Subcutaneous abdominal adipose tissue (tissue), 5 donors: ENCODE measurements around the gene CSF1R.

Source experiments
- H3K27ac ChIP-seq: one replicate; pipeline ENCODE4 v1.7.0; 2013; ENCODE audit warnings: low read depth, mild to moderate bottlenecking, inconsistent platforms, low read length, moderate library complexity
- H3K27me3 ChIP-seq, 5 donors: one replicate each; pipeline ENCODE4 v1.7.0; 2013; ENCODE audit warnings: low read length in 5 of 5, inconsistent platforms in 1 of 5; ENCODE audit not compliant: control insufficient read depth in 5 of 5, insufficient read depth in 4 of 5
- H3K36me3 ChIP-seq, 5 donors: one replicate each; pipeline ENCODE4 v1.7.0; 2013; ENCODE audit warnings: low read length in 5 of 5; ENCODE audit not compliant: control insufficient read depth in 5 of 5, insufficient read depth in 5 of 5
- H3K4me1 ChIP-seq, 5 donors: one replicate each; pipeline ENCODE4 v1.7.0; 2013; ENCODE audit warnings: low read length in 5 of 5, mild to moderate bottlenecking in 3 of 5, moderate library complexity in 1 of 5; ENCODE audit not compliant: control insufficient read depth in 5 of 5, insufficient read depth in 5 of 5
- H3K4me3 ChIP-seq, 5 donors: one replicate each; pipeline ENCODE4 v1.7.0; 2013; ENCODE audit warnings: low read length in 5 of 5, low read depth in 1 of 5
- H3K9ac ChIP-seq, 5 donors: one replicate each; pipeline ENCODE4 v1.7.0; 2013; ENCODE audit warnings: low read length in 5 of 5, mild to moderate bottlenecking in 4 of 5, moderate library complexity in 3 of 5
- H3K9me3 ChIP-seq, 5 donors: one replicate each; pipeline ENCODE4 v1.7.0; 2013; ENCODE audit warnings: low read length in 5 of 5; ENCODE audit not compliant: control insufficient read depth in 5 of 5
- donor health status: healthy.
- donor health status: healthy.
- donor health status: healthy.
- donor health status: healthy.
- donor health status: healthy.

Gene CSF1R

DNA sequence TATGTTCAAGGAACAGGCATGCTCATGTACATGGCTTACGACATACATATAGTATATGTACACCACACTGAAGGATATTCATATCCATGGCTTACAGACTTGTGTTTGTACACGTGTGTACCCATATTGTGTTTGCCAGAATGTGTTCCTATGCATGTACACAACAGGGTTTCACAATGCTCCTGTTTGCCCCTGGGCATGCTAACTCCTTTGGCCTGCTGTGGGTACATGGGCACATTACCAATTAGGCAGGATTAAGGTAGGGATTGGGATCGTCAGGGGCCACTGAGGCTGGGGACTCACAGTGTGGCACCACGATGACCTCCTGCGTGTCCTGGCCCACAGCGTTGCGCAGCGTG, 43.1 kb upstream of the CSF1R start:
- Histone ChIP-seq H3K9ac (peak overlapping the region in 1 of 5 donors; percentile 4), H3K27me3 (peaks cover 0 to 5% (median 0%) of the 10 kb centered on the region in 5 donors), H3K9me3 (no peaks in the 10 kb centered on the region), H3K4me1 (peaks cover 2 to 35% (median 31%) of the 10 kb centered on the region in 5 donors), H3K4me3 (peak overlapping the region in 4 of 5 donors; percentile 32 to 61 (median 44)), H3K27ac (no peak overlapping the region), H3K36me3 (peaks cover 4 to 61% (median 48%) of the 10 kb centered on the region in 5 donors)

DNA sequence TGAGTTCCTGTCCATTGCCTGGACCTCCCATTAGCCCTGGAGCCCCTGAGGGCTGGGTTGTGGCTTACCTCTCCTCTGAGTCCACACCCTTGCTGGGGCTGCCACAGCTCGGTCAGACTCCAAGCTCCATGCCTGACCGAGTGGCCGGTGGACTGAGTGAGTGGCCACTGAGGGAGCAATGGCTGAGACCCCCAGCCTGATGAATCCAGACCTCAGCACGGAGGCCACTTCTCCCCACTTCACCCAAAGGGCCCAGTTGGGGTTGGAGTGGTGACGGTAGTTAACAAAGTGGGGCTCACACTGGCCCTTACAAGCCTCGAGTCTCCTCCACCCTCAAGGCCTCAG, 40.5 kb upstream of the CSF1R start:
- H3K4me3 ChIP-seq: no peak overlapping the region
- H3K27me3 ChIP-seq: no peaks in the 10 kb centered on the region
- no peaks in the 10 kb centered on the region for H3K9me3 ChIP-seq
- H3K4me1 ChIP-seq: peaks cover 0 to 22% (median 21%) of the 10 kb centered on the region in 5 donors
- no peak overlapping the region for H3K27ac ChIP-seq
- H3K36me3 ChIP-seq: peaks cover 4 to 71% (median 49%) of the 10 kb centered on the region in 5 donors
- H3K9ac ChIP-seq: no peak overlapping the region

DNA sequence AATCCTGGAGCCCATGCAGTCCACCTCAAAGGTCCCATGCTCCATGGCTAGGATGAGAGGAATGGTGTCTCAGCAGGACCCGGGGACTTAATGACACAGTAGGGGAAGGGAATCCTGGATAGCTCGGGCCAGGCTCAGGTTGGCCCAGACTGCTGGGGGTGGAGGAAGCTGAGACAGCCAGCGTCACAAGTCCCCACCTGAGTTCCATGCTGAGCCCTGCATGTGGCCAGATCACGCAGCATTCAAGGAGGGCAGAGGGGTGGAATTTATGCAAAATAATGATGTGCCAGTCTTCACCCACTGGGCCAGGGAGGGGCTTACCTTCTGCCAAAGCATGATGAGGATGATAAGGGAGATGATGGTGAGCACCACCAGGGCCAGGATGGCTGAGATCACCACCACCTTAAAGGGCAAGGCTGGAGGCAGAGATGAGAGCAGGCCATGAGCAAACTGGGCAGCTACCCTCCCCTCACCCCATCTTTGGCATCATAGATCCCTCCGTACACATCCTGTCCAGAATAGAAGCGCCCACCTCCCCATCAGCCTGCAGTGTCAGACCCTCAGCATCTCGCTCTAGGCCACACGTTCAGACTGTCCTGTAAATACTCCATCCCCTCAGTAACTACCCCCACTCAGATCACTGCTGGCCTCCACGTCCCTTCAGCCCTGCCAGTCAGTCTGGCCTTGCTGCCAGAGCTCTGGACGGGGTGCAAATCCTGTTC, 40.0 kb upstream of the CSF1R start:
- Histone ChIP-seq H3K27me3 (no peaks in the 10 kb centered on the region), H3K9me3 (no peaks in the 10 kb centered on the region), H3K4me3 (no peak overlapping the region), H3K27ac (no peak overlapping the region), H3K9ac (no peak overlapping the region), H3K4me1 (peaks cover 0 to 22% (median 18%) of the 10 kb centered on the region in 5 donors), H3K36me3 (peaks cover 4 to 76% (median 55%) of the 10 kb centered on the region in 5 donors)

DNA sequence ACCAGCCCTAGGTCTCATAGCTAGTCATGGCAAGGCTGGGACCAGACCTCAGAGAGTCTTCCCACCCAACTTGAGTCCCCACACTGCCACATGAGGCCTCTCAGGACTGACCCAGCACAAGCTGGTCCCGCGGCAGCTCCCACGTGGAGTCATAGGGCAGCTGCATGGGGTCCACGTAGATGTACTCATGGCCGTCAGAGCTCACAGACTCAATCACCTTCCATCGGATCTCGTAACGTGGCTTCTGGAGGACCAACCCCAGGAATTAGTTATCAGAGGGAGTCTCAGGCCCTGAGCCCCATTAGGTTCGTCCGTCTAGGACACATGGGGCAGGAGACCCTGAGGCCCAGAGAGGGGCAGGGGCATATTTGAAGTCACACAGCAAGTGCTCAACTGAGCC, 39.0 kb upstream of the CSF1R start:
- no peaks in the 10 kb centered on the region for H3K9me3 ChIP-seq
- no peak overlapping the region for H3K9ac ChIP-seq
- H3K4me1 ChIP-seq: peaks cover 0 to 18% (median 15%) of the 10 kb centered on the region in 5 donors
- no peaks in the 10 kb centered on the region for H3K27me3 ChIP-seq
- H3K4me3 ChIP-seq: no peak overlapping the region
- peaks cover 4 to 84% (median 64%) of the 10 kb centered on the region in 5 donors for H3K36me3 ChIP-seq
- no peak overlapping the region for H3K27ac ChIP-seq

DNA sequence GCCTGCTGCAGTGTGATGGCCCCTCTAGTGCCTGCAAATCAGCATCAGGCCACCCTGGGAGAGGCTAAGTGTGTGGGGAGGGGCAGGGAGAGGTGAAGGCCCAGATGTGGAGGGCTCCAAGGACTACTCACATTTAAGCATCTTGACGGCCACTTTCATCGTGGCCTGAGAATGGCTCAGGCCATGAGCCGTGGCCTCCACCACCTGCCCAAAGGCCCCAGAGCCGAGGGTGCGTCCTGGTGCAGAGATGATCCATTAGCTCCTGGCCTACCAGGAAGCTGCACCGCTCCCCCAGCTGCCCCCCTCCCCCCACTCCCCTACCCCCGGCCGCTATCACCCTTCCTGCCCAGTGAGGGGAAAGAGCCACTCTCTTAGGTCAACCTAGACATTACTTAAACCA, 38.2 kb upstream of the CSF1R start:
- H3K36me3 ChIP-seq: peaks cover 4 to 85% (median 67%) of the 10 kb centered on the region in 5 donors
- H3K27ac ChIP-seq: no peak overlapping the region
- no peak overlapping the region for H3K4me3 ChIP-seq
- no peak overlapping the region for H3K9ac ChIP-seq
- no peaks in the 10 kb centered on the region for H3K27me3 ChIP-seq
- H3K9me3 ChIP-seq: no peaks in the 10 kb centered on the region
- peaks cover 0 to 10% (median 8%) of the 10 kb centered on the region in 5 donors for H3K4me1 ChIP-seq

DNA sequence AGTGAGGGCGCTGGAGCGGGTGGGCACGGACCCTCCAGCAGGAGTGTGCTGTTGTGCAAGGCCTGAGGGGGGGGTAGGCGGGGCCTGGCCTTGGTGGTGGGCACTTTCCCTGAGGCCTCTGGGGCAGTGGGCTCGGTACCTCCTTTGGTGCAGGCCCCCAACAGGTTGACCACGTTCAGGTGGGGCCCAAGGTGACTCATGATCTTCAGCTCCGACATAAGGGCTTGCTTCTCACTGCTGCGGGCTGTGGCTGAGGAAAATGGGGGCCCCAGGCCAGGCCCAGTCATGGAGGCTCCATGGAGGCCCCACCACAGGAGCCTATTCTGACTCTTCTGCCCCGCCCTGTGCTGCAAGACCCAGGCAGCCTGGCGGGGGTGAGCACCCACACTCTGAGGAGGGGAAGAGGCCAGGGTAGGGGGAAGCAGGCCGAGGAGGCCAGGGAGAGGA, 37.8 kb upstream of the CSF1R start:
- Histone ChIP-seq H3K4me1 (peaks cover 0 to 7% (median 3%) of the 10 kb centered on the region in 5 donors), H3K27ac (no peak overlapping the region), H3K9ac (no peak overlapping the region), H3K4me3 (no peak overlapping the region), H3K36me3 (peaks cover under 1 to 85% (median 66%) of the 10 kb centered on the region in 5 donors), H3K9me3 (no peaks in the 10 kb centered on the region), H3K27me3 (no peaks in the 10 kb centered on the region)

DNA sequence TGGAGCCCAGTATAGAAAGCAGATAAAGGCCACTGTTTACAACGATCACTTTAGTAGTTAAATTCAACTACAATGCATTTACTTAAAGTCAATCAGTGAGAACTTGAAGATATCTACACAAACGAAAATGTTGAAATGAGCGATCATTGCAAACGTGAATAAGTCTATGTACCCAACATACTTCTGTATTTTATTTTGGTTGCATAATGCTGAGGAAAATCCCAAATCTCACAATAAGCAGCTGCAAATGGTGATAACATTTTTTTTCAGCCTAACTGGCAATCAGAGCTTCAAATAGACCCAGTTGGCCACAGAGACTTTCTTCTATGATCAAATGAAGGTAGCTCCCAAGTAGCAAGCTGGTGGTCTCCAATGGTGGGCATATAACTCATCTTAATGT, 37.2 kb upstream of the CSF1R start:
- Histone ChIP-seq H3K36me3 (peaks cover 0 to 85% (median 68%) of the 10 kb centered on the region in 5 donors), H3K27me3 (no peaks in the 10 kb centered on the region)

DNA sequence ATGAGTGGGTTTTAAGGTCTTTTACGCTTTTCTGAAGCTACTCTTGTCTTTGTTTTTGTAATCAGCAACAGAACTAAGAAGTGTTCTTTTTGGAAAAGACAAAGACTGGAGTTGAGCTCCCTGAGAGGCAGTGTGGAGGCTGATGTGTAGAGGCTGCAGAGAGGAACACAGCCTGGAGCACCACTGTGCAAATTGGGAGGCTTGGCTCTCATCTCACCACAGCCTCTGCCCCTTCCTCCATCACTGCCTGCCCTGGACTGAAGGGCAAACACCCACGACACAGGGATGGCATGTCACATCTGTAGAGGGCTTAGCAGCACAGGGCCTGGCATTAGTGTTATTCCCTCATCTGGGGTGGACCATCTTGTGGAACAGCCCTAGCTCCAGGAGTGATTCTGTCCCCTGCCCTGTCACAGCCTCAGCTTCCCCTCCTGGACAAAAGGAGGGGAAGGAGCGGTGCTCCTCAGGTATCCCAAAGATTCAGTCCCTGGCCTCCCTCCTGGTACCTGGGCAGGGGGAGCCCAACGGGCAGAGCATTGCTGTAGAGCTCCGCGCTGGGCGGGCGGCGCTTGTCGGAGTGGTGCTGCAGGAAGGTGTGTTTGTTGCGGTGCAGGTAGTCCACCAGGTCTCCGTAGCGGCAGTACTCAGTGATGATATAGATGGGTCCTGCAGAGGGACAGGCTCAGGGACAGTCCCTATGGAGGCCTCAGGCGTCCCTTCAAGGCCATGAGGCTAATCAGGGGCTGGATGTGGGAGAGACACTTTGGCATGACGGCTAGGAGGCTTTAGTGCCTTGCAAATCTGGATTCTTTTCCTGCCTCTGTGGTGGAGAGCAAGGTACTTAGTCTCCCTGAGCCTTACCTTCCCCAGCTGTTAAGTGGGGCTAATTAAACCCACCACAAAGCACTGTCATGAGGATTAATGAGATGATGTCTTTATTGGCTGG, 36.5 kb upstream of the CSF1R start:
- H3K27ac ChIP-seq: no peak overlapping the region
- H3K4me3 ChIP-seq: no peak overlapping the region
- H3K9me3 ChIP-seq: no peaks in the 10 kb centered on the region
- no peak overlapping the region for H3K9ac ChIP-seq
- H3K27me3 ChIP-seq: no peaks in the 10 kb centered on the region
- peaks cover 0 to 85% (median 70%) of the 10 kb centered on the region in 5 donors for H3K36me3 ChIP-seq
- H3K4me1 ChIP-seq: peaks cover 0 to 7% (median 2%) of the 10 kb centered on the region in 5 donors

More for the DNA sequence above, 37.2 kb upstream of the CSF1R start:
- no peaks in the 10 kb centered on the region for H3K9me3 ChIP-seq
- H3K4me3 ChIP-seq: no peak overlapping the region
- peaks cover 0 to 7% (median 2%) of the 10 kb centered on the region in 5 donors for H3K4me1 ChIP-seq
- no peak overlapping the region for H3K9ac ChIP-seq
- no peak overlapping the region for H3K27ac ChIP-seq

DNA sequence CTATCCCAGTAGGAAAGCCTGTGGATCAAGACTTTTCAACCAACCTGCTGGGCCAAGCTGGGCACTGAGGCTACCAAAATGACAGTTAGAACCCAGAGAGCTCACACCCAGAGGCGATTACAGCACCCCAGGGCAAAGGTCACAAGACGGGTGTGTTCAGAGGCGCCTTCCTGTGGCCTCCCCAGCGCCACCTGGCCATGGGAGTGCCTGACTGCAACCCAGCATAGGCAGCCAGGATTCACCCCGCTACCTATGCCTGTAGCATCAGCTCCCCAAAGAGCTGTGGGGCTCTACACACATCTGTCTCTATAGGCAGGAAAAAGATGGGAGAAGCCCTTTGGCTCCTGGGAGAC, 35.8 kb upstream of the CSF1R start:
- Histone ChIP-seq H3K27ac (no peak overlapping the region), H3K36me3 (peaks cover 0 to 91% (median 73%) of the 10 kb centered on the region in 5 donors), H3K27me3 (no peaks in the 10 kb centered on the region), H3K9ac (no peak overlapping the region), H3K4me1 (peaks cover 0 to 7% (median 2%) of the 10 kb centered on the region in 5 donors), H3K9me3 (no peaks in the 10 kb centered on the region), H3K4me3 (no peak overlapping the region)
